ENCODE measurements around the gene RAPGEF3.
A peak's percentile ranks its signal among the peaks of the same experiment; 100 is the strongest.

RAPGEF3 gene

DNA sequence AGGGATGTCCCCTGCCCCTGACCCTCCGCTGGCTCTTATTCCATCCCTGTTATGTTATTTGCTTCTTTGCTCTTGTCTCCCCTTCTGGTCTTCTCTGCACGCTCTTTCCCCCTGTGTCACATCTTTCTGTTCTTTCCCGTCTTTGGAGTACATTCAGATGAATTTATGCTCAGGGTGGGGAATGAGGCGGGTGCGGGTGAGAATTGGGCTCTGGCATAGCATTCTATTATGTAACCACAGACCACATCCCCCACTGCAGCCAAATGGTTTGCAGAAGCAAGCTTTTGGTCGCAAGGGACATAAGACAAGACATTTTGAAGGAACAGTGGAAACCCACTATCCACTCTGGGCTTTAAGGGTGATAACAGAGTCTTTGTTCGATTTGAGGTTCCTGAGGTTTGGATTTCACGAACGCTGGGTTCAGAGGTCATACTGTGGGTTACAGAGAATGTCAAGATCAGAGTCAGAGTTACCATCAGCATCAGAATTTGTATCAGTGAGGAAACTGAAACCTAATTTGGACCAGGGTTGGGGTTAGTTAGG lies 37.2 kb downstream of the RAPGEF3 start:
- no peak for DNase-seq (ENCODE audit: low read depth)

- no peak for DNase-seq (ENCODE audit: low read depth)
These were observed 40.1 kb downstream of the RAPGEF3 start for GRCh38 chr12:47718531-47718930.

DNA sequence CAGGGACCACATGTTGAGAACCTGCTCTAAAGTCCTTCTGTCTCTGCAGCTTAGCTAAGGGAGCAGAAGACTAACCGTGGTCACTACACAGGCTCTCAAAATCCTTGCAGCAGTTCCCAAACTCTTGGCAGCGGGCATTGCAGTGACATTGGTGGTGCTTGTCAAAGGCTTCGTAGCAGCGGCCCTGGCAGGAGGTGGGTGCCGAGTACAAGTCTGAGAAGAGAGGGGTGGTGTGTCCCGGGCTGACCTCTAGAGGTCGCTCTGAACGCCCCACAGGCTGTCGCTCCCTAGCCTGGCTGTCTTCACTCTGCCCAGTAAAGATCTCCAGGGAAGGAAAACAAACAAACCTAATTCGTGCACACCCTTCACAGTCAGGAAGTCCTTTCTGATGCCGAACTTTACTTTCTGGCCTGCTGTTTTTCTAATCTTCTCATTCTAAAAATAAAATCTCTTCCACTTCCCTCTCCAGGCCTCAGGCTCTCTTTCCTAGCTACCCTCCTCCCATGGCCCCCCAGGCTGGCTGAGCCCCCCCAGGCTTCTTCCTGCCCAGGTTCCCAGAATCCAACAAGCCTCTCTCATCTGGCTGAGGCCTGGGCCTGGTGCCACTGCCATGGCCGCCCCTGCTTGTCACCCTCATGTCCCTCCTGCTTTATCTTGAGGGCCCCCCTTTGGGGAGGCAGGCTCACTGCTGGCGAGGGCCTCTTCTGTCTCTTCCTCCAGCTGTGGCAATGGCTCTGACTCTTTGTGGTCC lies 41.1 kb downstream of the RAPGEF3 start:
- DNase-seq (ENCODE audit: low read depth), result peak; percentile 80

DNA sequence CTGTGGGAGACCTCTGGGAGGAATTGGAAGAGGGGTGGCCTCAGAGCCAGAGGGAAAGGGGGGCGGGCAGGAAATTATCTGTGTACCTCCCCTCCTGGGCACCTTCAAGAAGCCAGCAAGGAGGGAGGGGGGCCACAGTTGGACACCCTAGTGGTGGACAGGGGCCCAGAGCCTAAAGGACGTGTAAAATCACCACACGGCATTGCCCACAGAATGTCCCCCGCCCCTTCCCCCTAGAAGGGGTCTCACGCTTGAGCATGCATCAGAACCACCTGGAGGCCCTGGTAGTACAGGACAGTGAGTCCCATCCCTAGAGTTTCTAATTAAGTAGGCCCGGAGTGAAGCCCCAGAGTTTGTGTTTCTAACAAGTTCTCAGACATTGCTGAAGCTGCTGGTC lies 41.6 kb downstream of the RAPGEF3 start:
- no peak for DNase-seq (ENCODE audit: low read depth)

DNA sequence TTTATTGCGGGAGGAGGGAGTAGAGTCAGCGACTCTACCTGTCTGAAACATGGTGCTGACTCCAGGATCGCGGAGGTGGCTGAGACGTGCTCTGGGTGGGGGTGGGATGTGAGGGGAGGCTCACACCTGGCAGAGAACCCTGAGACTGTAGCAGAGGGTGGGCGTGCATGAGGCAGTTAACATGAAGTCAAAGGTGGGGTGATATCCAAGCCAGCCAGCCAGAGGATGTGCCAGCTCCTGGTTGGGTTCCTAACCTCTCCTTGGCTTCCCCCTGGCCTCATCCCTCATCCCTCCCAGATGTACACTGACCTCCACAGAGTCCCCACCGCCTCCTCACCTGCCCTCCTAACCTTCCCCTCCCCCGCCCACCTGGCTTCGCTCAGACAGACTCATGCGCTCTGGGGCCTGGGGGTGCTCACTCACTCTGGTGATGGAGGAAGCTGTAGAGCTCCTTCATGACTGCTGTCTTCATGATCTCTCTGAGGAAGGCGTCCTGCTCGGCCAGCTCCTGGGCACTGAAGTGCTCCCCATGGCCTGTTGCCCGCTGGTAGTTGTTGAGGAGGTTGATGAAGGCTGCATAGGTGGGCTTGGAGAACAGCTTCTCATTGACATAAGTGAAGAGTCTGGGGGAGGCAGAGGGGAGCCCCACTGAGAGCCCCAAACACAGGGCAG lies 42.7 kb downstream of the RAPGEF3 start:
- DNase-seq (ENCODE audit: low read depth), result no peak

DNA sequence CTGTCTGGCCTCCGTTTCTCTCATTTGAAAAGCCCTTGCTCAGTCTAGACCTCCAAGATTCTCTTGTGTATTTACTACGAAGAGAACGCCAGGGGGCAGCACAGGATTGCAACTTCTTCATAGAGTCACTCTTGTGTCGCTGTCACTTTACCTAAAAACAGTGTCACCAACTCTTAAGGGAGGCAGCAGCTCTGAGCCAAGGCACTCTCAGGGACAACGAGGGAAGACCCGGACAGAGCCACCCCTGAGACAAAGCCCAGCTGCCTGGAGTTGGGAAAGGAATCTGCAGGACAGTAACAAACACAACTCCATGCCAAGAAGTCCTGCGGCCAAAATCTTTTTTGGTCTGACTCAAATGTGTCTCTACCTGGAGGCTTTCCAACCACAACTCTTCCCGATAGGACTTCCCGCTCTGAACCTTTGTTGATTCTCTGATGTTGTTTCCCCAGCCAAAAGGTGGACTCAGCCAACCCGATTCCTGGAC lies 43.2 kb downstream of the RAPGEF3 start:
- DNase-seq (ENCODE audit: low read depth), result peak; percentile 63

GRCh38 chr12:47714826-47715386 lies 43.8 kb downstream of the RAPGEF3 start:
- no peak for DNase-seq (ENCODE audit: low read depth)

GRCh38 chr12:47712171-47712570 lies 46.5 kb downstream of the RAPGEF3 start:
- no peak for DNase-seq (ENCODE audit: low read depth)

DNA sequence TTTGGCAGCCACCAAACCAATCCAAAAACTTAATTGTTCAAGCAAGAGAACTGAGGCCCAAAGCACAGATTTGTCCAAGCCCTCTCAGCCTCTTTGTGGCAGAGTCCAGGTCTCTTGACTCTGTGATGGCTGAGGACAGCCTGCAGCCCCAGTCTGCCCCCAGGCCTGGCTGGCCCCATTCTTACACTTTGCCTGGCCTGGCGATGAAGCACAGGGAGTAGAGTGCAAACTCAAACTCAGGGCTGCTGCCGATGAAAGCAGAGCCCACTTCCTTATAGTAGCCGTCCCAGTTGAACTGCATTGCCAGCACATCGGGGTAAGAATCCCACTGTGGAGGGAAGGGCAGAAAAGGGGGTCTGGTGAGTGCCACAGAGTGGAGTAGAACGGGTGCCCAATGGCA lies 47.2 kb downstream of the RAPGEF3 start:
- DNase-seq (ENCODE audit: low read depth), result no peak

DNA sequence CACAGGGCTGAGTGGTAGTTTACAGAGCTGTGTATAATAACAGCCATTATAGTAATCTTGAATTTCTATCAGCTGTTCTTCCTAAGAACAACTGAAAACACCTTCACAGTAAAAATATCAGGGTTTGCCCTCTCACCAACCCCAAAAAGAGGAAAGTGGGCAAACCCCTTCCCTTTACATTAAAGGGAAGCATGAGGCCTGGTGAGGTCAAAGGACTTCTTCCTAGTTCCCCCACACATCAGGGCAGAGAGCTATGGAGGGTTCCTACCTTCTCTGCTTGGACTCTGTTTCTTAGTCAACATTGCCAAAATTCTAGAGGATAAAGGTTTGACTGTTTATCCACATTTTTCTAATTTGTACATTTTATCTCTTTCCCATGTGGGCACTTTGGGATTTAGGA lies 48.4 kb downstream of the RAPGEF3 start:
- DNase-seq (ENCODE audit: low read depth), result no peak

- no peak for DNase-seq (ENCODE audit: low read depth)
These were observed 49.0 kb downstream of the RAPGEF3 start for GRCh38 chr12:47709671-47710070.

GRCh38 chr12:47709237-47709636 lies 49.4 kb downstream of the RAPGEF3 start:
- peak; percentile 10 for DNase-seq (ENCODE audit: low read depth)

- DNase-seq (ENCODE audit: low read depth), result no peak
These were observed 50.7 kb downstream of the RAPGEF3 start for GRCh38 chr12:47707905-47708543.

GRCh38 chr12:47707355-47707754 lies 51.3 kb downstream of the RAPGEF3 start:
- no peak for DNase-seq (ENCODE audit: low read depth)

DNA sequence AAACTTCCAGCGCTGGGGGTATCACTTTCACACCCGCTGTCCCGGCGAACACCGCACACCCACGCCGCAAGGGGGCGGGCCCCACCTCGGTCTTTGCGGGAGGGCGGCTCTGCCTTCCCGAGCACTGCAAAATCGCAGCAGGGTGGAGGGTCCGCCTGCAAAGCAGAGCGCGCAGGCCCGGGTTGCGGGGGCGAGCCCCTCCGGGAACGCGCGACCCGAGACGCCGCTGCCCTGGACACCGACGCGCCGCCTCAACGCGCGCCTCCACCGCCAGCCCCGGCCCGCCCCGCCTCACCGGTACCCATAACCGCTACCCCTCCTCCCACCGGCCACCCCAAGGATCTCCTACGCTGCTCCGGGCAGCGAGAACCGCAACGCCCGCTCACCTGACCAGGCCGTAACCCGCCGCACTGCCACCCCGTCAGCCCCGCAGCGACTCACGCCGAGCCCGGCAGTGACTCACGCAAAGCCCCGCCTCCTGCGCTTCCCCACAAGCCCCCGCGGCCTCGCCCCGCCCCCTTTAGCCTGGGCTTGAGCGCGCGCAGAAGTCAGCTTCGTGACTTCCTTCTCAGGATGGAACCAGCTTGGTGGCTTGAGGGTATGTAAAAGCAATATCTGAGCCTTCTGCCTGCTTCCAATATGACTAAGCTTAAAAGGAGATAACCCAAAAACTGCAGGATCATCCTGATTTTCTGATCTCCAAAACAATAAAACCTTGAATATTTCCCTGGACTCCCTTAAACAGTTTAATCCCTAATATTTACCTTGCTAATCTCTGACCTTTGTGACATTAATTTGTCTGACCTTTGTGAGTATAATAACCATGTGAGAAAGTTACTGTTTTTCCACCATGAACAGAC lies 52.9 kb downstream of the RAPGEF3 start, which contains the start of gene RPAP3:
RPAP3 (minus strand) TSS at position 465 of the 860 bp plus-strand sequence. CDS start 3,190 bp downstream, outside the sequence.
- peak; percentile 95 for DNase-seq (ENCODE audit: low read depth)

GRCh38 chr12:47705229-47705565 lies 53.5 kb downstream of the RAPGEF3 start:
- no peak for DNase-seq (ENCODE audit: low read depth)

- DNase-seq (ENCODE audit: low read depth), result no peak
These were observed 54.0 kb downstream of the RAPGEF3 start for GRCh38 chr12:47704719-47705118.

- DNase-seq (ENCODE audit: low read depth), result no peak
These were observed 58.4 kb downstream of the RAPGEF3 start for GRCh38 chr12:47700263-47700662.

DNA sequence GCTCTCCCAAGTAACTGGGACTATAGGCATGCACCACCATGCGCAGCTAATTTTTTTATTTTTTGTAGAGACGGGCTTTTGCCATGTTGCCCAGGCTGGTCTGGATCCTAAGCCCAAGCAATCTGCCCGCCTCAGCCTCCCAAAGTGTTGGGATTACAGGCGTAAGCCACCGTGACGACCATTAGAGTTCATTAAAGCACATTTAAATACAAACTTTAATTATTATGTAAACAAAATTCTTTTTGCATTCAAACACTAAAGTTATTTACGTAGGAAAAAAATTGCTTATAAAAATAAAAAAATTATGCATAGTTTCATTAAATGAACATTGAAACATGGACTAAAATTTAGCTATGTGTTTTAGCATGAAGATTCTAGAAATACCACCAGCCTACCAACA lies 60.0 kb downstream of the RAPGEF3 start:
- DNase-seq (ENCODE audit: low read depth), result no peak

DNA sequence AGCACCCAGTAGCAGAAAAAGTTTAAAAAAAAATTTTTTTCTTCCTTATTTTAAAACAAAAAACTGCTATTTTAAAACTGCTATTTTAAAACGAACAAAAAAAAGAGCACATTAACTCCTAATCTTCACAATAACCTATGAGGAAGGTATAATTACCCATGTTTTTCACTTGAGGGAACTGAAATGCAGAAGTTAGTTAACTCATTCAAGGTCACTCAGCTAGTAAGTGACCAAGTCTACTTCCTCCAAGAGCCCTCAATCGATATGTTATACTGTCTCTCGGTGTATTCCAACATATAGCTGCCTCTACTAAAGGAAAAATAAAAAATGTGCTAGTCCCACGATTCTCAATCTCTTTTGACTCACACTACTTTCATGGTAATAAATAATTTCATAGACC lies 60.6 kb downstream of the RAPGEF3 start:
- DNase-seq (ENCODE audit: low read depth), result no peak

- DNase-seq (ENCODE audit: low read depth), result no peak
These were observed 69.5 kb downstream of the RAPGEF3 start for GRCh38 chr12:47689215-47689614.

Measured in iris pigment epithelial cell (primary cell).